GM21360 (cell line): ENCODE results near the gene OR52E1.

ENCODE experiments used
- ATAC-seq: cut with Tn5 transposase; IDR thresholded peaks from one replicate; pipeline ENCODE4 v1.9.1; 2021; ENCODE audit warnings: mild to moderate bottlenecking, moderate library complexity; ENCODE audit not compliant: unreplicated experiment

The OR52E1 gene

GRCh38 chr11:5107285-5107684, 37.9 kb downstream of the OR52E1 start:
- ATAC-seq, result no peak

- no peak for ATAC-seq
Observed at GRCh38 chr11:5115339-5115738, 46.0 kb downstream of the OR52E1 start.

- ATAC-seq, result no peak
Observed at GRCh38 chr11:5117588-5117987, 48.2 kb downstream of the OR52E1 start.

- ATAC-seq, result no peak
Observed at GRCh38 chr11:5118893-5119292, 49.5 kb downstream of the OR52E1 start.
